GM12878 (cell line): ENCODE measurements around the gene TYW3. TPM values are rescaled to one million over a fixed set of nuclear protein-coding genes. Genes with fewer than 3 reads are reported as not detected.

Source experiments
- ATAC-seq: fragments of 200-7000 bp; cut with Tn5 transposase; 3 replicates; pipeline ENCODE4 v1.9.1; 2020; ENCODE audit warnings: mild to moderate bottlenecking, moderate library complexity
- BruUV-seq: library from RNA; stranded (reverse); fragments of 400-500 nt; replicated peaks from 2 replicates; lab custom pipeline; 2021; lab: Mats Ljungman, UMichigan
- CTCF ChIA-PET: fragments of 300-600 bp; sonication (Branson Sonifier 250); formaldehyde crosslinking; extraction: SDS; loops from one replicate; lab custom pipeline; 2021; ENCODE audit warnings: inconsistent platforms; lab: Yijun Ruan, JAX
- POLR2A ChIA-PET: fragments of 350-600 bp; formaldehyde crosslinking; extraction: SDS; loops from one replicate; lab custom pipeline; 2021; ENCODE audit warnings: inconsistent platforms; lab: Charles Lee
- RAD21 ChIA-PET: fragments of 300-600 bp; sonication (Branson Sonifier 250); formaldehyde crosslinking; loops from one replicate; lab custom pipeline; 2023; ENCODE audit warnings: antibody characterized with exemption; ENCODE audit not compliant: unreplicated experiment; lab: Charles Lee
- SMC1A ChIA-PET: fragments of 300-600 bp; sonication (Branson Sonifier 250); formaldehyde crosslinking; loops from one replicate; lab custom pipeline; 2023; ENCODE audit not compliant: unreplicated experiment, uncharacterized antibody; lab: Charles Lee
- DNase-seq: peaks from one replicate; pipeline ENCODE4 v3.0.0-alpha.2; 2011; ENCODE audit warnings: low read depth, low spot score
- FAIRE-seq: peaks from 3 replicates; lab custom pipeline; 2011; peaks lifted over from hg19 to GRCh38; lab: Jason Lieb, UNC
- H2AFZ ChIP-seq: 2 replicates; pipeline ENCODE4 v1.6.0; 2011; ENCODE audit warnings: low read depth, low read length, control low read depth; ENCODE audit not compliant: control insufficient read depth
- H3K27ac ChIP-seq: 2 replicates; pipeline ENCODE4 v1.5.1; 2011; ENCODE audit warnings: control low read depth; ENCODE audit not compliant: control insufficient read depth, insufficient read depth
- H3K27me3 ChIP-seq, 2 experiments: replicated peaks in 1 of 2; 2 replicates each; pipeline versions ENCODE4 v1.6.0 to v1.6.1; 2011; ENCODE audit warnings: low read length in 1 of 2; ENCODE audit not compliant: control insufficient read depth in 2 of 2, insufficient read depth in 2 of 2
- H3K36me3 ChIP-seq, 2 experiments: 2 replicates each; pipeline ENCODE4 v1.5.1; 2011; ENCODE audit warnings: low read length in 1 of 2; ENCODE audit not compliant: control insufficient read depth in 2 of 2, insufficient read depth in 2 of 2
- H3K4me1 ChIP-seq: 2 replicates; pipeline ENCODE4 v1.6.1; 2011; ENCODE audit warnings: mild to moderate bottlenecking, low read length, moderate library complexity, mixed read lengths; ENCODE audit not compliant: control insufficient read depth, insufficient read depth
- H3K4me2 ChIP-seq: 2 replicates; pipeline ENCODE4 v1.6.0; 2011; ENCODE audit warnings: control low read depth; ENCODE audit not compliant: control insufficient read depth, insufficient read depth
- H3K4me3 ChIP-seq: fragments of 200-600 bp; sonication (generic); 2 replicates; pipeline ENCODE4 v1.5.1; 2016
- H3K79me2 ChIP-seq: 2 replicates; pipeline ENCODE4 v1.6.0; 2011; ENCODE audit warnings: low read length; ENCODE audit not compliant: control insufficient read depth, insufficient read depth
- H3K9ac ChIP-seq: 2 replicates; pipeline ENCODE4 v1.8.0; 2011; ENCODE audit warnings: low read length, control low read depth, mixed read lengths; ENCODE audit not compliant: control insufficient read depth, insufficient read depth
- H3K9me3 ChIP-seq: replicated peaks from 3 replicates; pipeline ENCODE4 v1.5.1; 2011; ENCODE audit warnings: mild to moderate bottlenecking, low read length; ENCODE audit not compliant: control insufficient read depth, insufficient read depth
- H4K20me1 ChIP-seq: 2 replicates; pipeline ENCODE4 v1.6.0; 2011; ENCODE audit not compliant: control insufficient read depth, insufficient read depth
- ATF7 ChIP-seq: fragments of 450-650 bp; IDR thresholded peaks from 2 replicates; pipeline ENCODE4 v1.6.1; 2016; ENCODE audit warnings: low read depth, mild to moderate bottlenecking
- NFXL1 ChIP-seq: fragments of 450-650 bp; IDR thresholded peaks from 2 replicates; pipeline ENCODE4 v1.6.1; 2017; ENCODE audit warnings: antibody characterized with exemption, mild to moderate bottlenecking, borderline replicate concordance
- NFYA ChIP-seq: IDR thresholded peaks from 2 replicates; pipeline ENCODE4 v1.6.1; 2011; ENCODE audit warnings: low read depth, mild to moderate bottlenecking, low read length, improper control_type of control experiment, borderline replicate concordance
- SP1 ChIP-seq: IDR thresholded peaks from one replicate; pipeline ENCODE4 v1.6.1; 2011; ENCODE audit warnings: low read depth, low read length
- TAF1 ChIP-seq: IDR thresholded peaks from 2 replicates; pipeline ENCODE4 v1.6.1; 2011; ENCODE audit warnings: mild to moderate bottlenecking, low read depth, low read length, borderline replicate concordance
- WGBS: methylation state at CpG from one replicate; pipeline ENCODE4 v1.1.6; 2016; ENCODE audit warnings: low lambda C conversion rate; ENCODE audit not compliant: insufficient replicate concordance, insufficient coverage; ENCODE audit errors: missing lambda C conversion rate; 5-methylcytosine and 5-hydroxymethylcytosine counted together
- in situ Hi-C: fragments of 300-500 bp; cut with MboI; formaldehyde crosslinking; loops from 9 replicates; pipeline ENCODE4 v1.14.3; 2018; ENCODE audit warnings: mixed read lengths
- intact Hi-C: fragments of 100-400 bp; cut with micrococcal nuclease; formaldehyde crosslinking; loops from one replicate; pipeline ENCODE4 v1.14.2; 2022; ENCODE audit not compliant: unreplicated experiment
- polyA plus RNA-seq, 11 experiments: library from polyadenylated mRNA; depleted of rRNA in 4 of 11; unstranded in 6 of 11; stranded (reverse) in 5 of 11; fragments of >200 nt; fragmentation: Nextera tagmentation in 4 of 11; fragmentation: Illumina TruSeq in 1 of 11; extraction: Ambion mirVana in 4 of 11; extraction: Trizol in 1 of 11; gene quantifications; 1 replicate in 1 of 11; 2 replicates in 10 of 11; pipeline versions ENCODE4 v1.2.1 to v1.2.3, GENCODE V29; 2011 to 2016; ENCODE audit warnings: inconsistent platforms in 2 of 11, missing spikeins in 2 of 11, low read depth in 1 of 11
- total RNA-seq, 4 experiments: library from RNA; depleted of rRNA in 3 of 4; stranded (reverse); fragments of >200 nt in 3 of 4; fragmentation: Illumina TruSeq in 1 of 4; extraction: Trizol in 1 of 4; gene quantifications; 2 replicates each; pipeline versions ENCODE4 v1.2.1 to v1.2.3, GENCODE V29; 2013 to 2021
- TF ChIP-seq, protein P1 (sequence below): fragments of 450-650 bp; IDR thresholded peaks from 2 replicates; pipeline ENCODE4 v1.6.1; 2017; ENCODE audit warnings: antibody characterized with exemption, mild to moderate bottlenecking, moderate library complexity
- TF ChIP-seq, protein P2 (sequence below): IDR thresholded peaks from 2 replicates; pipeline ENCODE4 v1.6.1; 2012; ENCODE audit warnings: low read length, inconsistent platforms

The TYW3 gene
- total and polyA plus RNA-seq, 10 of the 15 experiments (the other 5 are each of a cell fraction or from before 2014, with no cell fraction given), result 18.6 to 54.4 (median 32.8) TPM

GRCh38 chr1:74712881-74713280 is 20.1 kb upstream of the TYW3 start (continued):
- TF ChIP-seq, protein P1, sequence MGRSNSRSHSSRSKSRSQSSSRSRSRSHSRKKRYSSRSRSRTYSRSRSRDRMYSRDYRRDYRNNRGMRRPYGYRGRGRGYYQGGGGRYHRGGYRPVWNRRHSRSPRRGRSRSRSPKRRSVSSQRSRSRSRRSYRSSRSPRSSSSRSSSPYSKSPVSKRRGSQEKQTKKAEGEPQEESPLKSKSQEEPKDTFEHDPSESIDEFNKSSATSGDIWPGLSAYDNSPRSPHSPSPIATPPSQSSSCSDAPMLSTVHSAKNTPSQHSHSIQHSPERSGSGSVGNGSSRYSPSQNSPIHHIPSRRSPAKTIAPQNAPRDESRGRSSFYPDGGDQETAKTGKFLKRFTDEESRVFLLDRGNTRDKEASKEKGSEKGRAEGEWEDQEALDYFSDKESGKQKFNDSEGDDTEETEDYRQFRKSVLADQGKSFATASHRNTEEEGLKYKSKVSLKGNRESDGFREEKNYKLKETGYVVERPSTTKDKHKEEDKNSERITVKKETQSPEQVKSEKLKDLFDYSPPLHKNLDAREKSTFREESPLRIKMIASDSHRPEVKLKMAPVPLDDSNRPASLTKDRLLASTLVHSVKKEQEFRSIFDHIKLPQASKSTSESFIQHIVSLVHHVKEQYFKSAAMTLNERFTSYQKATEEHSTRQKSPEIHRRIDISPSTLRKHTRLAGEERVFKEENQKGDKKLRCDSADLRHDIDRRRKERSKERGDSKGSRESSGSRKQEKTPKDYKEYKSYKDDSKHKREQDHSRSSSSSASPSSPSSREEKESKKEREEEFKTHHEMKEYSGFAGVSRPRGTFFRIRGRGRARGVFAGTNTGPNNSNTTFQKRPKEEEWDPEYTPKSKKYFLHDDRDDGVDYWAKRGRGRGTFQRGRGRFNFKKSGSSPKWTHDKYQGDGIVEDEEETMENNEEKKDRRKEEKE, result no peak

DNA sequence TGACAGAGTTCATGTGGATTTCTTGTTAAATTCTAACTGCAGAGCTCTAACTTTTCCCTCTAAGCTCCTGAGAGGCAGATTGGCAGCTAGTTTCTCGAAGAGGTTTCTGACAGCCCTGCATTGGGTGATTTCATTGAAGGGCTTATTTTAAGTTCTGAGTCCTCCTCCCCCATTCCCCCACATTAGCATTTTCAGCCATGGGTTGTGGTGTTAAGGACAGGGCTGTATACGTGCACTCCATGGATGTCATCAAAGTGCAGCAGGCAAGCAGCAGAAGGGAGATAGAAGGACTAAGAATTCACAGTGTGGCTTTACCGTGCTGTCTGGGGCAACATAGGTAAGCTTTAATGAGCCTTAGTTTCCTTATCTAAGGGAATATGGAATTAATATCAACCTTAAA is 19.1 kb upstream of the TYW3 start:
- CTCF ChIA-PET, result interaction anchor here (0.5 to 5.7 kb wide), 9 partner anchors 8 to 870 kb away, joined by 3 to 56 read pairs (median 4); partner anchors contain the start of genes CRYZ and TYW3

More for the DNA sequence above, 19.1 kb upstream of the TYW3 start:
- Histone ChIP-seq H3K9me3 (no peaks in the 10 kb centered on the region), H3K9ac (peak overlapping the region; percentile 32; the same call in 1 of the 2 replicates), H3K79me2 (no peaks in the 10 kb centered on the region; the same call in none of the 2 replicates), H3K27me3 (no peaks in the 10 kb centered on the region), H3K27ac (peak overlapping the region; percentile 57), H3K4me2 (peak overlapping the region; percentile 64), H3K36me3 (peaks cover 2 to 17% of the 10 kb centered on the region in 2 experiments; a peak in 2 of 4 replicates), H4K20me1 (no peaks in the 10 kb centered on the region), H3K4me1 (peaks cover 26% of the 10 kb centered on the region), H3K4me3 (no peak overlapping the region), H2AFZ (peak overlapping the region; percentile 37; the same call in 1 of the 2 replicates)
- POLR2A ChIA-PET, result interaction anchor here (1.5 to 3.9 kb wide), 2 partner anchors 19 to 35 kb away, joined by 5 to 35 read pairs; partner anchors contain the start of genes CRYZ and TYW3
- SMC1A ChIA-PET, result interaction anchor here (0.8 to 5.3 kb wide), 10 partner anchors 11 to 56 kb away, joined by 3 to 77 read pairs (median 5); partner anchors contain the start of genes CRYZ and TYW3
- peak; percentile 28 for ATAC-seq
- intact Hi-C loops (no loop called here), in situ Hi-C loops (no loop called here)
- 42% methylated on average over 3 of the region's 3 CpGs for WGBS
- DNase-seq, result no peak
- TF ChIP-seq SP1, result no peak
- no peak for TF ChIP-seq NFYA
- TF ChIP-seq, protein P2, sequence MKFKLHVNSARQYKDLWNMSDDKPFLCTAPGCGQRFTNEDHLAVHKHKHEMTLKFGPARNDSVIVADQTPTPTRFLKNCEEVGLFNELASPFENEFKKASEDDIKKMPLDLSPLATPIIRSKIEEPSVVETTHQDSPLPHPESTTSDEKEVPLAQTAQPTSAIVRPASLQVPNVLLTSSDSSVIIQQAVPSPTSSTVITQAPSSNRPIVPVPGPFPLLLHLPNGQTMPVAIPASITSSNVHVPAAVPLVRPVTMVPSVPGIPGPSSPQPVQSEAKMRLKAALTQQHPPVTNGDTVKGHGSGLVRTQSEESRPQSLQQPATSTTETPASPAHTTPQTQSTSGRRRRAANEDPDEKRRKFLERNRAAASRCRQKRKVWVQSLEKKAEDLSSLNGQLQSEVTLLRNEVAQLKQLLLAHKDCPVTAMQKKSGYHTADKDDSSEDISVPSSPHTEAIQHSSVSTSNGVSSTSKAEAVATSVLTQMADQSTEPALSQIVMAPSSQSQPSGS, result no peak
- TF ChIP-seq TAF1, result 0 out of 2 replicates have a peak, but pooled peaks have one; percentile 12
- no peak for TF ChIP-seq ATF7
- TF ChIP-seq NFXL1, result no peak
- no peak for FAIRE-seq
- RAD21 ChIA-PET, result interaction anchor here (1.2 to 5.6 kb wide), 5 partner anchors 11 to 34 kb away, joined by 3 to 67 read pairs (median 18); partner anchors contain the start of genes CRYZ and TYW3
- no TSS peak for BruUV-seq
